Activated T-cell treated with anti-CD3 and anti-CD28 coated beads for 4 hours (primary cell): ENCODE measurements around the gene RMDN2.
"Not testable (repeated sequence)": the region's sequence is repeated elsewhere in the genome, so short reads cannot be mapped to it uniquely, and the experiment has no call there.

Experiments used
- DNase-seq: peaks from one replicate; pipeline ENCODE4 v3.0.0-alpha.2; 2020

The RMDN2 gene

DNA sequence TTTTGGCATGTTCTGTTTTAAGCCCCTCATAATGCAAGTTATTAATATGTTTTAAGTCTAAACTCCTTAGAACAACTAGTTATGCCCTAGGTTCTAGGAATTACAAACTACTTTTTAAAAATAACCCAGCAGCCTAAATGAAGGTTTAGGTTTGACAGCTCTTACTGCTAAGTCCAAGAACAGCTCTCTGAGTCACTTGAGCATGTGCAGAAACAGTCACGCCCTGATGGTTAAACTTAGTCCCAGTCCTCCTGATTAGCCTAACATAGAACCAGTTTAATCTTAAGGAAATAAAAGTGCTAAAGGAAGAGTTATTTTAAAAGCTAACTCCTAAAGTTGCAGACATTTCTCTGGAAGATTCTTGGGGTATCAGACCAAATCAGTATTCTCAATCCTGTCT lies 72.5 kb downstream of the RMDN2 start:
- no peak for DNase-seq

DNA sequence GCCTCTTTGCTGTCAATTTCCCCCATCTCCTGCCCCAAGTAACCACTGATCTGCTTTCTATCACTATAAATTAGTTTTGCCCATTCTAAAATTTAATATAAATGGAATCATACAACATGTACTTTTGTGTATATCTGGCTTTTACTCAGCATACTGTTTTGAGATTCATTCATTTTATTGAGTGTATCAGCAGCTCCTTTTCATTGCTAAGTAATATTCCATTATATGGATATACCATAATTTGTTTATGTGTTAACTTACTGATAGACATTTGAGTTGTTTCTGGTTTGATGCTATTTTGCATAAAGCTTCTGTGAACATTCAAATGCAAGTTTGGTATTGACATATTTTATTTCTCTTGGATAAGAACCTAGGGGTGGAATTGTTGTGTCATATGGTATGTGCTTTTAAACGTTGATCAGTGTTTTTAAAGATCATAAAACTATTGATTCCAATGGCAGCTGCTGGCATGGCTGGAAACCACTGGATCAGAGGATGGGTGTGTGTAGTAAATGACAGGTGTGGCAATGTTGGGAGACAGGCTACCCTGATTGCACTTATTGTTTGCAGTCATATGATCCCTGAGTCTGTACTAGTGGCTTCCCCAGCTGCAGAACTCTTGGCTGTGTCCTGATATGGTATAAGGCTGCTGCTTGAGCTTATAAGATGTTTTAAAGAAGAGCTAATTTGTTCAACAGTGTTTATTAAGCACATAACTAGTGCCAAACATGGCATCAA lies 75.6 kb downstream of the RMDN2 start:
- no peak for DNase-seq

DNA sequence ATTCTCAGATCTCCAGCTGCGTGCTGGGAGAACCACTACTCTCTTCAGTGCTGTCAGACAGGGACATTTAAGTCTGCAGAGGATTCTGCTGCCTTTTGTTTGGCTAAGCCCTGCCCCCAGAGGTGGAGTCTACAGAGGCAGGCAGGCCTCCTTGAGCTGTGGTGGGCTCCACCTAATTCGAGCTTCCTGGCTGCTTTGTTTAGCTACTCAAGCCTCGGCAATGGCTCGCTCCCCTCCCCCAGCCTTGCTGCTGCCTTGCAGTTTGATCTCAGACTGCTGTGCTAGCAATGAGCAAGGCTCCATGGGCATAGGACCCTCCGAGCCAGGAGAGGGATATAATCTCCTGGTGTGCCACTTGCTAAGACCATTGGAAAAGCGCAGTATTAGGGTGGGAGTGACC lies 85.1 kb downstream of the RMDN2 start:
- not testable (repeated sequence) for DNase-seq

DNA sequence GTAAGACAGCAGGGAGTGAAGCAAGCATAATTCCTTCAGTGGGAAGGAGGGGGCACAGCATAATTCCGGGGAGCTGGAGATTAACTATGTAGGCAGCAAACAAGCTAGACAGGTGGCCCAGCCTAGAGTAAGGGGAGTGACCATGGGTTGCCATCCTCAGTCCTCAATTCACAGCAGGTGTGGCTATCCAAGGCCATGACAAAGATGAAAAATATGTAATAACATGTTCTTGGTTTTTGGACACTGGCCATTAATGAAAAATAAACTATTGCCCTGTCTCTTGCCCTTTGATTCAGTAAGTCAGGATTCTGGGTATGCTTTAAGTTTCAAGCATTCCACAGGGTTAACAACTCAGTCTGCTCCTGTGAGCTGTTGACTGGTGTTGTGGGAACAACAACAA lies 85.9 kb downstream of the RMDN2 start:
- DNase-seq = no peak

DNA sequence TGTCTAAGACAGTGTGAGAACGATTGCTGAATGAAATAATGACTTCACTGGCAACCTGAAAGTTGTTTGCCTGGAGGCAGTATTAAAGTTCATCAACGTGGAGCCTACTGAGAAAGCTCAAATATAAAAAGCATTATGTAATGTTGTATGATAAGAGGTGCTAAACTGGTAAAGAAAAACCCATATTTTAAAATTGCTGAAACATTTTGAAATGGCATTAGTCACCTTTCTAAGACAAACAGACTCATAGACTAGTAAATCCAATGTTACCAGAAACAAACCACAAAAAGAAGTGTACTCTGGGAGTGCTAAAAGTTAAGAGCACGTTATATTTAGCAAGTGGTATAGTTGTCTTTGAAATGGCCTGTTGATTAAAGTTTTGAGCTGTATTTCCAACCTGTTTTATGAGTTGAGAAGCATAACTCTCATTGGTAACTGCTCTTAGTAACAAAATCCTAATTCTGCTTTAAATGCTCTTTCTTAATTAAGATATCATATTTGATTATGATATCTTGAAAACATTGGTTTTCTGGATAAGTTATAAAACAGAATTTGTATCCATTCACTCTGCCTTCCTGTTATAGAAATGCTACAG lies 88.2 kb downstream of the RMDN2 start:
- DNase-seq = no peak

DNA sequence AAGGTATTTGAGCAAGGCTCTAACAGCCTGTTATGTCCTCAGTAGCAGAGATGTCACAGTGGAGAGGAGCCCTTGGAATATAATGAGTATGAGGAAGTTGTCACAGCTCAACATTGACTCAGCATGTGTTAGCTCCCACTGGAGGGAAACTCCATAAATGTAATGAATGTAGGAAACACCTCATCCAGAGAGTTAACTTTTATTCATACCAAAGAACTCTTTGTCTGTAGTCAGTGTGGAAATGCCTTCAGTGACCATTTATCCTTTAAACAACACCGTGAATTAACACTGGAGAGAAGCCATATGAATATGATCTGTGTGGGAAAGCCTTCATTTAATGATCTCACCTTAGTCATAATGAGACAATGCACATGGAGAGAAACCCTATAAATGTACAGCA lies 91.1 kb downstream of the RMDN2 start:
- DNase-seq = no peak

- no peak for DNase-seq
These were observed 92.7 kb downstream of the RMDN2 start for GRCh38 chr2:38017836-38018235.

DNA sequence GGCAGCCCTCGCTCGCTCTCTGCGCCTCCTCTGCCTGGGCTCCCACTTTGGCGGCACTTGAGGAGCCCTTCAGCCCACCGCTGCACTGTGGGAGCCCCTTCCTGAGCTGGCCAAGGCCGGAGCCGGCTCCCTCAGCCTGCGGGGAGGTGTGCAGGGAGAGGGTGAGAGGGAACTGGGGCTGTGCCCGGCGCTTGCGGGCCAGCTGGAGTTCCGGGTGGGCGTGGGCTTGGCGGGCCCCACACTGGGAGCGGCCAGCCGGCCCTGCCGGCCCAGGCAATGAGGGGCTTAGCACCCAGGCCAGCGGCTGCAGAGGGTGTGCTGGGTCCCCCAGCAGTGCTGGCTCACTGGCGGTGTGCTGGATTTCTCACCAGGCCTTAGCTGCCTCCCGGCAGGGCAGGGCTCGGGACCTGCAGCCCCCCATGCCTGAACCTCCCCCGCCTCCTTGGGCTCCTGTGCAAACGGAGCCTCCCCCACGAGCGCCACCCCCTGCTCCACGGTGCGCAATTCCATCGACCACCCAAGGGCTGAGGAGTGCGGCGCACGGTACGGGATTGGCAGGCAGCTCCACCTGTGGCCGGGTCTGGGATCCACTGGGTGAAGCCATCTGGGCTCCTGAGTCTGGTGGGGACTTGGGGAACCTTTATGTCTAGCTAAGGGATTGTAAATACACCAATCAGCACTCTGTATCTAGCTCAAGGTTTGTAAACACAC lies 95.4 kb downstream of the RMDN2 start:
- not testable (repeated sequence) for DNase-seq

DNA sequence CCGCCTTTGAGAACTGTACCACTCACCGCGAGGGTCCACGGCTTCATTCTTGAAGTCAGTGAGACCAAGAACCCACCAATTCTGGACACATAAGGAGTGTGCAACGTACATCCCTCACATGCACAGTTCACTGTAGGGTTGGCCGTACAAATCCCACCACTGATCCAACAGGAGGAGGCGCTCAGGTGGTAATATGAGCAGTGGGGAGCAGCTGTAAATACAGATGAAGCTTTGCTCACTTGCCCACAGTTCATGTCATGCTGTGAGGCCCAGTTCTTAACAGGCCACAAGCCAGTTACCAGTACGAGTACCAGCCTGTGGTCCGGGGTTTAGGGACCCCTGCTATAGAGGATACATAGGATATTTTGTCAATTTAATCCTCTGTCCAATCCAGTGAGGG lies 96.5 kb downstream of the RMDN2 start:
- DNase-seq = no peak

- no peak for DNase-seq
These were observed 101.8 kb downstream of the RMDN2 start for GRCh38 chr2:38026846-38027245.

- no peak for DNase-seq
These were observed 103.7 kb downstream of the RMDN2 start for GRCh38 chr2:38028829-38029228.

GRCh38 chr2:38029512-38029911 lies 104.4 kb downstream of the RMDN2 start:
- no peak for DNase-seq

DNA sequence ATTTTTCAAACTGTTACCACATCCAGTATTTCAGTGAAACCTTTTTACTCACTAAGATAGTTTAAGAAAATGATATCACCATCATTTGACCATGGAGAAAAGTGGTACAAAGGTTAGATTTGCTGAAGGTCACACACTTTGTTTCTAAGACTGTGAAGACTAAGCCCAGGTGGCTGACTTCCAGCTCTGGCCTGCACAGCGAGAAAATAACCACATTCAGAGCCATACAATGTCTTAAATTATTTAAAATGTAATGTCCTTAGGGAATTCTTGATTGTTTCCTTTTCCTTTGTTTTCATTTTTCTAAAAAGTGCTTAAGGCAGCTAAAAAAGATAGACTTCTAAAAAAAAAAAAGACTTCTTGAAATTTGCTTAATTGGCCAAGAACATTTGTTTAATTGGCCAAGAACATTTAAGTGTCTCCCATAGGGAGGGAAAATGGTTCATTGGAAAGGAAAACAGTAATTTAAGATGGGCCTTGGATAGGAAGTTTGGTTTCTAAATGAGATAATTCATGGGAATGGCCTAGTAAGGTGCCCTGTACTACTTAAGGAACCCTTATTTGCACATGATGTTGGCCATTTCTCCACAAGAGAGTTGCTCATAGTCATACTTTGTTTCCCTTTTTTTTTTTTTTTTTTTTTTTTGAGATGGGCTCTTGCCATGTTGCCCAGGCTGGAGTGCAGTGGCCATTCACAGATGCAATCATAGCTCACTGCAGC lies 105.7 kb downstream of the RMDN2 start:
- no peak for DNase-seq

- no peak for DNase-seq
These were observed 107.9 kb downstream of the RMDN2 start for GRCh38 chr2:38032946-38033345.

DNA sequence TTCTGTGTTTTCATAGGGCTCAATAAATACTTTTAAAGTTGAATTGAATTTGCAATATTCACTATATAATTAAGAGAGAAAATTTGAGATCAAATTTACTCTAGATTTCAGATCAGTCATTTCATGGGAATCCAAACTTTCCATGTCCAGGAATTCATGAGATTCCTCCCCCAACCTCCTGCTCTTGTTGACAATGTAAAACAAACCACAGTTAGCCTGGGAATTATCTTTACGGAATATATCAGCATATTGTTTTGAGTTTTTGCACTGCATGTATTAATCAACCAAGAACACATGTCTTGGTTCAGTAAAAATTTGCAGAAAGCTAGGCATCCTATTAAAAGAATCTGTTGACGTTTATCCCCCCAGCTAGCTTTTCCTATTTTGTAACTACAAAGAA lies 108.6 kb downstream of the RMDN2 start:
- DNase-seq = no peak

DNA sequence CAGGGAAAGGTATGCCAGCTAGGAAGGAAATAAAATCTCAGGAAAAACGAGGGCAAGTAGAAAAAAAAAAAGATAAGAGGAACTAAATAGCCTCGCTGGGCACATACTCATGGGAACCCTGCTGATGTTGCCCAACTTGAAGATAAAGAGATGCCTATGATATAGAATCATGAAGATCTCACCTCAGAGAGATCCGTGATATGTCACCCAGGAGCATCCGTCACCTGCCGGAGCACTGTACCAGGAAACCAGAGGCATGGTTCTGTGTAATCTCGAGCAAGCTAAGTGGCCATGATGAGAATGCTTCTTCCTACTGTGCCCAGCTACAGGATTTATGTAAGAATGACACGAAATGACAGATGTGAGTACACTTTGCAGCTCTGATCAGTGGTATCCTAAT lies 110.9 kb downstream of the RMDN2 start:
- DNase-seq = no peak

GRCh38 chr2:38037325-38037724 lies 112.2 kb downstream of the RMDN2 start:
- DNase-seq = no peak

DNA sequence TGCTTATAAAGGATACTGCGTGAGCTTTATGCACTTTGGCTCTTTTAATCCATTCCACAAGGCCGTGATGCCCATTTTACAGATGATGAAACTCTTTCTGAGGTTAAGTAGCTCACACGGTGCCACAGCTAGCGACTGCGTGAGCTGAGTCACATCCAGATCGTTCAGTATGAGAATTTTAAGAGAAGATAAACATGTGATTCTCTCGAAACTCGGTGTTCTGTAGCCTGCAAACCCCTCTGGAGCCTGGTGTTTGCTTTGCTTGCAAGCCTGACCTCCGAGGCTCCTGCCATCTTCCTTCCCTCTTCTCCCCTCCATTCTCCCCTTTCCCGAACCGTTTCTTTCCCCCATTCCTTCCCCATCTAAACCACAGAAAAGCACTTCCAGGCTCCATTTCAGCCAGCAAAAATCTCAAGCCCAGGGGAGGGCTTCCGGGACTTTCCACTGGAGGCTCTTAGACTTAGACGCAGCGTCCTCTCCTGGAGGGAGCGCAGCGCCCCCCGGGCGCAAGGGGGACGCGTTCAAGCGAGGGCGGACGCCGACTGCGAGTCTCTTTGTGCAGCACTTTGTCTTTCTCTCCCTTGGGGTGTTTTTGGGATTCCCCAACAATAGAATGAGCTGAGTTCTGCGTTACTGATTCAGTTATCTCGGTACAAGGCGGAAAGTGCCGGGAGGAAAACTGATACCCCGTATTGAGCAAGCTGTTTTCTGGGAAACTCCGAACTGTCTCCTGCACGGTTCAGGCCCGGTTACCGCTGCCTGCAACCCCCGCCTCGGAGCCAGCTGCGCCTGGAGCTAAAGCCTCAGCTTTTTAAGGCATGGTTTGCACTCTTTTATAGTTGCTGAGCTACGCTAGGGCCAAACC lies 112.9 kb downstream of the RMDN2 start:
- no peak for DNase-seq

- DNase-seq = no peak
These were observed 113.6 kb downstream of the RMDN2 start for GRCh38 chr2:38038682-38039081.

GRCh38 chr2:38039121-38039910 lies 114.2 kb downstream of the RMDN2 start:
- DNase-seq = no peak

DNA sequence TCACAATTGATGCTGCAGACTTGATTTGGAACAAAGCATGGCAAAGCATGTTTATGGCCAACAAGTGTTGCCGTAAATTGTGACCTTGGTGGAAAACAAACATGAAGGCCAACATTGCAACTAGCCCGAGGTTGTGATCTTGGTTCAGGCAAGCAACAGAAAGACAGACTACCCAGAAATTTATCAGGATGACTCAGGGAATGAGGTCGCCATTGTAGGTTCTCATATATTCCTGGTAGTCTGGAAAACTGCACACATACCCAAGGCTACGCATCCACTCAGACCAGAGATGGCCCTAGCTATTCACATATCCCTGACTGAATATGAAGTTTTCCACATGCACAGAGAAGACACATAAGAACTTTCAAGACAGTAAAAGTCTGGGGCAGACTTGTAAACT lies 120.7 kb downstream of the RMDN2 start:
- DNase-seq = no peak

- no peak for DNase-seq
These were observed 131.1 kb downstream of the RMDN2 start for GRCh38 chr2:38056216-38056615.
